Testis (tissue), 3 donors: ENCODE results near the gene ATP6V1G2. TPM values are rescaled to one million over a fixed set of nuclear protein-coding genes. Genes with fewer than 3 reads are reported as not detected.
A peak's percentile ranks its signal among the peaks of the same experiment; 100 is the strongest.

Experiments used
- DNase-seq: peaks from one replicate; pipeline ENCODE4 v3.0.0-alpha.2; 2019
- H3K27ac ChIP-seq, 2 donors: fragments of 200-600 bp; sonication (generic); one replicate each; pipeline ENCODE4 v1.5.1; 2019
- H3K27me3 ChIP-seq: fragments of 200-600 bp; sonication (generic); one replicate; pipeline ENCODE4 v1.5.1; 2019
- H3K36me3 ChIP-seq: fragments of 200-600 bp; sonication (generic); one replicate; pipeline ENCODE4 v1.5.1; 2017; ENCODE audit warnings: low read depth; ENCODE audit errors: missing control alignments
- H3K4me1 ChIP-seq: fragments of 200-600 bp; sonication (generic); one replicate; pipeline ENCODE4 v1.5.1; 2019
- H3K4me3 ChIP-seq, 2 donors: fragments of 200-600 bp; sonication (generic); one replicate each; pipeline ENCODE4 v1.5.1; 2017 to 2019
- H3K9me3 ChIP-seq: fragments of 200-600 bp; sonication (generic); one replicate; pipeline ENCODE4 v1.5.1; 2017
- CTCF ChIP-seq, 3 experiments: fragments of 450-650 bp in 2 of 3; fragments of 200-600 bp in 1 of 3; sonication (generic) in 1 of 3; IDR thresholded peaks; one replicate each; pipeline ENCODE4 v1.5.1; 2016 to 2019; ENCODE audit warnings: antibody characterized with exemption in 3 of 3, mild to moderate bottlenecking in 2 of 3, moderate library complexity in 1 of 3
- POLR2A ChIP-seq: fragments of 450-650 bp; IDR thresholded peaks from one replicate; pipeline ENCODE4 v1.6.1; 2017; ENCODE audit warnings: antibody characterized with exemption, mild to moderate bottlenecking, moderate library complexity
- WGBS, 2 donors: methylation state at CpG; one replicate each; pipeline ENCODE4 v1.1.5; 2018; 5-methylcytosine and 5-hydroxymethylcytosine counted together
- intact Hi-C: fragments of 100-400 bp; cut with DNase I; formaldehyde crosslinking; loops from one replicate; pipeline ENCODE4 v1.15.1; 2023; ENCODE audit warnings: low total_unique reads
- polyA plus RNA-seq: library from polyadenylated mRNA; stranded (reverse); fragments of 350-450 nt; fragmentation: Illumina TruSeq; extraction: RNeasy Lipid Tissue Mini Kit (QIAGEN cat#74804); gene quantifications from one replicate; pipeline ENCODE4 v1.2.3, GENCODE V29; 2014; ENCODE audit warnings: low read depth, low replicate concordance; ENCODE audit not compliant: insufficient read depth
- total RNA-seq, 2 donors: library from RNA; depleted of rRNA; stranded (reverse); fragments of >200 nt; gene quantifications; one replicate each; pipeline ENCODE4 v1.2.3, GENCODE V29; 2016

ATP6V1G2 gene
- total and polyA plus RNA-seq, 3 donors from 2014 or later: 3.3 to 6.9 (median 4.7) TPM

GRCh38 chr6:31540640-31541039, 5.8 kb downstream of the ATP6V1G2 start:
- Histone ChIP-seq H3K4me3 (peak overlapping the region; percentile 77 to 83), H3K36me3 (no peaks in the 10 kb centered on the region), H3K4me1 (peaks cover 23% of the 10 kb centered on the region), H3K27ac (peak overlapping the region; percentile 94 to 97), H3K9me3 (no peaks in the 10 kb centered on the region), H3K27me3 (no peaks in the 10 kb centered on the region)
- TF ChIP-seq POLR2A (no peak), CTCF (IDR thresholded peaks at IDR 0.05) (no peak)
- 3 to 14% methylated on average over 4 of the region's 4 CpGs for WGBS, 2 donors
- DNase-seq: no peak
- intact Hi-C loops: loop anchor here (10.0 kb wide), 1 partner anchor 54 kb away; the partner anchor contains the start of gene NCR3

- TF ChIP-seq CTCF (IDR thresholded peaks at IDR 0.05): no peak
- no peak for TF ChIP-seq POLR2A
- 56 to 58% methylated on average over 6 of the region's 6 CpGs for WGBS, 2 donors
- H3K27me3 ChIP-seq: no peaks in the 10 kb centered on the region
- intact Hi-C loops: no loop called here
- DNase-seq: no peak
- no peak overlapping the region for H3K27ac ChIP-seq
- H3K9me3 ChIP-seq: no peaks in the 10 kb centered on the region
- H3K4me1 ChIP-seq: peaks cover 23% of the 10 kb centered on the region
- H3K36me3 ChIP-seq: no peaks in the 10 kb centered on the region
- no peak overlapping the region for H3K4me3 ChIP-seq
These were observed 7.5 kb downstream of the ATP6V1G2 start for GRCh38 chr6:31538805-31539400.

- no peaks in the 10 kb centered on the region for H3K27me3 ChIP-seq
- no peak overlapping the region for H3K27ac ChIP-seq
- no peaks in the 10 kb centered on the region for H3K9me3 ChIP-seq
- no peak overlapping the region for H3K4me3 ChIP-seq
- WGBS, 2 donors: 38 to 46% methylated on average over 2 of the region's 2 CpGs
- TF ChIP-seq CTCF (IDR thresholded peaks at IDR 0.05): no peak
- no peak for TF ChIP-seq POLR2A
- DNase-seq: no peak
- no peaks in the 10 kb centered on the region for H3K36me3 ChIP-seq
- H3K4me1 ChIP-seq: peaks cover 16% of the 10 kb centered on the region
- intact Hi-C loops: no loop called here
These were observed 10.7 kb downstream of the ATP6V1G2 start for GRCh38 chr6:31535538-31536324.

GRCh38 chr6:31534521-31535040, 11.8 kb downstream of the ATP6V1G2 start:
- no peak overlapping the region for H3K4me3 ChIP-seq
- no peak overlapping the region for H3K27ac ChIP-seq
- peaks cover 6% of the 10 kb centered on the region for H3K4me1 ChIP-seq
- H3K36me3 ChIP-seq: no peaks in the 10 kb centered on the region
- no peak for DNase-seq
- no peaks in the 10 kb centered on the region for H3K27me3 ChIP-seq
- no peaks in the 10 kb centered on the region for H3K9me3 ChIP-seq
- WGBS, 2 donors: 88 to 91% methylated on average over 24 of the region's 24 CpGs
- intact Hi-C loops: no loop called here
- TF ChIP-seq POLR2A (no peak), CTCF (IDR thresholded peaks at IDR 0.05) (no peak)
